GM18520 (cell line): Measurements from ENCODE around the gene RAB11FIP4.

Experiments used
- ATAC-seq: cut with Tn5 transposase; IDR thresholded peaks from one replicate; pipeline ENCODE4 v1.9.1; 2021; ENCODE audit not compliant: unreplicated experiment

RAB11FIP4 gene

GRCh38 chr17:31561469-31562375 is 170.2 kb downstream of the RAB11FIP4 start:
- ATAC-seq, result no peak

- ATAC-seq, result no peak
Measured at GRCh38 chr17:31562376-31562840, 170.9 kb downstream of the RAB11FIP4 start.

DNA sequence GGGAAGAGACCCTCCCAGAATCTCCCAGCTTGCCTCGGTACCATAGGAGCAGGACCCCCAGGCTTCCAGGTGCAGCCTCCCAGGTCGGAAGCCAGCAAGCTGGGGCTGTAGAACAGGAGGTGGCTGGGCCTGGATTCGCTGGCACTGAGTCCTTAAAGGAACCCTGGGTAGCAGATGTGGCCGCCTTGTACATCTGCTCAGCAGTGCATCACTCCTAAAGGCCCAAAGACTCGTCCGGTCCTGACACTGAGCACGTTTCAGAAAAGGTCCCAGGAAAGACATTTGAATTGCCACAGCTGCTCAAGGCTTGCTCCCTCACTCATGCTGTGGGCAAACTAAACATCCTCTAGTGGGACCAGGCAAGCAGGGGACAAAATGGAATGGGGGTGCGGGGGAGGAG is 172.8 kb downstream of the RAB11FIP4 start:
- ATAC-seq, result no peak

- no peak for ATAC-seq
Measured at GRCh38 chr17:31564883-31565301, 173.4 kb downstream of the RAB11FIP4 start.

- ATAC-seq, result no peak
Measured at GRCh38 chr17:31565652-31566051, 174.2 kb downstream of the RAB11FIP4 start.

DNA sequence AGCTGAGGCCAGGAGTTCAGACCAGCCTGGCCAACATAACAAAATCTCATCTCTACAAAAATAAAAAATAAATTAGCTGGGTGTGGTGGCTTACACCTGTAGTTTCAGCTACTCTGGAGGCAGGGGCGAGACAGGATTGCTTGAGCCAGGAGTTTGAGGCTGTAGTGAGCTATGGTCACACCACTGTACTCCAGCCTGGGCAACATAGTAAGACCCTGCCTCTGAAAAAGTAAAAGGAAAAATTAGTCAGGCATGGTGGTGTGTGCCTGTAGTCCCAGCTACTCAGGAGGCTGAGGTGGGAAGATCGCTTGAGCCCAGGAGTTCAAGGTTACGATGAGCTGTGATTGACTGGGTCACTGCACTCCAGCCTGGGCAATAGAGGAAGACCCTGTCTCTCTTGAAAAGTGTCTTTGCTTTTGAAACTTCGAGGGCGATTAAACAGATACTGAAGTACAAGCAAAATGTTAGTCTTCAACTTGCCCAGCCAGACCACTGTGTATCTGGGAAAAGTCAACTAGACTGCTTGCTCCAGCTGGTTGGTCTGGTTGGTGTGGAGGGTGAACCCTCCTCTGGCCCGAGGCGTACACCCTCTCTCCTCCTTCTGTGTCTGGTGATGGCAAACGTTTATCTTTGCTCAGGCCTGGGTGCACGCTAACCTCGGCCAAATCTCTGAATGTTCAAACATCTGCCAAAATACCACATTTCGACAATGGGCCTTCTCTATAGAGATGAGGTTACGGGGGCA is 174.9 kb downstream of the RAB11FIP4 start:
- ATAC-seq, result no peak

DNA sequence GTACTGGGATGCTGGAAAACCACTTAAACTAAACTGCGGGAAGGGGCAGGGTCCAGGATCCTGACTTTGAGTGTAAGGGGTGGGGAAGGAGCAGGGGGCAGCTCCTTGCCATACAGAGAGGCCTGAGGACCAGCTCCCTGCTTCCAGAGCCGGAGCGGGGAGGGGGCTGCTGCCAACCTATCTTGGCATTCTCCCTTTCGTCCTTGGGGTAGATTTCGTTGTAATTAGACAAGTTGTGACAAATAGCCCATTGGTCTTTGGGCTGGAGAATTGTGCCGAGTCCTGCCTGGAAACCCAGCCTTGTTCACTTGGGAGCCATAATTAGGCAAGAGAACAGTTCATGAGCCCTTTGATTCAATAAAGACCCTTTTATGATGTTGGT is 175.5 kb downstream of the RAB11FIP4 start:
- ATAC-seq, result no peak

GRCh38 chr17:31568121-31568520 is 176.6 kb downstream of the RAB11FIP4 start:
- no peak for ATAC-seq

DNA sequence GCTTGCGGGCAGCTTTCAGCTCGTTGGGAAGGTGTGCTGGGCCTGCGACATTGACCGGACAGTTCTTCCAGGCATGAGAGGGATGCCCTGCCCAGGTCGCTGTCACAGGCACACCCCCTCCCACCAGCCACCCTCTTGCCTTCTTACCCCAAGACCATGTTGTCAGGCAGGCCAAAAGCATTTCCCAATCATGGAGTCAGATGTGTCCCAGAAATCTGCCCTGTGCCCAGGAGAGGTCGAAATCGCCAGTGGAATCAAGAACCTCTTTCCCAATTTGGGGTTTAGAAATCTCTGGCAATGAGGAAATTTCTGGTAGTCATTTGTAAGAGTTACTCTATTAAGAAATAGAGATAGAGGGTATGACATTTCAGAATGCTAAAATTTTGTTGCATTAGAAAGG is 177.1 kb downstream of the RAB11FIP4 start:
- ATAC-seq, result no peak

DNA sequence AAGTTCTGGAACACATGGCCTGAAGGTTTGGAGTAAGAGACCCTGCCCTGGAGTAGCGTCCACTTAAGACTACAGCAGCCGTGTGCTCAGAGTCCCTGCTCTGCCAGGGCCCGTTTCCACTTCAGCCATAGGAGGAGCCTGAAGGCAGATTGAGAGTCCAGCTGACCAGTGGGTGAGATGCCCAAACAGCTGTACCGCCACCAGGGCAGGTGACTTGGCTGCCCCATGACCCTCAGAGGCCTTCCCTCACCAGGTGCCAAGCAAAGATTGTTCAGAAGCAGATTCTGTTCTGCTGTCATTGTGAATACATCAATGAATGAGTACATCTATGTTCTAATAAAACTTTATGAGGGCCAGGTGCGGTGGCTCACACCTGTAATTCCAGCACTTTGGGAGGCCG is 178.8 kb downstream of the RAB11FIP4 start:
- ATAC-seq, result no peak

DNA sequence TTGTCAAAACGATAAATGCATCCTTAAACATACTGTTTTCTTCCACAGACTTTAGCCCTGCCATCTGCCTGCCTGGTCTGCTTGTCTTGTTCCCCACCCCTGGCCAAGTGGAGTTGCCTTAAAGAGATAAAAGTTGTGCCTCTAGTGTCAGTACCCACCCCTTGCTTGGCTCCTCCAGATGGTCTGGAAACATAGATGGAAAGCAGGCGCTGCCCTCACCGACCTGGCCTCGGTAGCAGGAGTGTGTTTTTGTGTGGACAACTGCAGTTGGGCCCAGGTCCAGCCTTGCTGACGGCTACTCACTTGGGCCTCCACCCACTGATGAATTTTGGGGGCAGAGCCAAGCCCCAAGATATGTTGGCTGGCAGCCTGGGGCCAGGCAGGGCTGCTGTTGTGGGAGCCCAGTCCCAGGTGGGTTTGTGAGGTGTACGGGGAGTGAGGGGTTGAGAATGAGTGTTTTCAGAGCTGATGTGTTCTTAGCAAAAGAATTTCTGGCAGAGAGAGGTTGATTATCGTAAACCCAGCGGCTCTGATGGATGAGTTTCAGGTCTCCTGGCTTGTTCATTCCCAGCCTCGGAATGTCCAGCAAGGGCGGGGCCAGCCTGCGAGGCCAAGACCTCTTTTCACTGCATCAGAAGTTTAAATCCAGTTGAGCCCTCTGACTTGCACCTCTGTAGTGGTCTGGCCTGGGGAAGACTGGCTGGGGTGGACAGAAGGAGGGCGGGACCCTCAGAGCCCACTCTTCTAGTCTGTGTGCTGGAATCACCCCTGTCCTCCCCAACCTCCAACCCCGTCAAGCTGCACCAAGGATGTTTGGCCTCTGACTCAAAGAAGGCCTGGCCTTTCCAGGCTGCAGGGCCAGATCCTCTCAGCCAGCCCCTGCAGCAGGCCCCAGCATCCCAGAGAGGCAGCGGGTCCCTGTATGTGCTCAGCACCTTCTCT is 179.7 kb downstream of the RAB11FIP4 start:
- no peak for ATAC-seq

- ATAC-seq, result no peak
Measured at GRCh38 chr17:31572341-31572740, 180.9 kb downstream of the RAB11FIP4 start.

DNA sequence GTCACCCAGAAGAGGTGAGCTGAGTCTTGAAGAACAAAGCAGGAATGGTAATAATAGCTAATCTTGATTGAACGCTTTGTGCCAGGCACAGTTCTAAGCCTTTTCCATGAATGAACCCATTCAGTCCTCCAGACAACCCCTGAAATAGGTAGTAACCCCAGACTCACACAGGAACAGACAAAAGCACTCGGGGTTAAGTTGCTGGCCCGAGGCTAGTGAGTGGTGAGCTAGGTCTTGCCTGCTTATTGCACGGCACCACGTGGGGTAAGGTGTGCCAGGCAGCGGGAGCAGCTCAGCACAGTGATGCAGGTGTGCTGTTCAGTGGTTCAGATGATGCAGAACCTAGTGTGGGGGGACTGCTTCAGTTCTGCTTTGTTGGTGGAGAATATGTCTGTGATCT is 181.6 kb downstream of the RAB11FIP4 start:
- ATAC-seq, result no peak

- ATAC-seq, result no peak
Measured at GRCh38 chr17:31573861-31574260, 182.4 kb downstream of the RAB11FIP4 start.

GRCh38 chr17:31574458-31574857 is 183.0 kb downstream of the RAB11FIP4 start:
- ATAC-seq, result no peak

- ATAC-seq, result no peak
Measured at GRCh38 chr17:31575043-31575442, 183.6 kb downstream of the RAB11FIP4 start.

GRCh38 chr17:31579265-31579664 is 187.8 kb downstream of the RAB11FIP4 start:
- no peak for ATAC-seq

GRCh38 chr17:31580316-31580705 is 188.8 kb downstream of the RAB11FIP4 start:
- ATAC-seq, result no peak

GRCh38 chr17:31580706-31581490 is 189.4 kb downstream of the RAB11FIP4 start:
- no peak for ATAC-seq

- ATAC-seq, result no peak
Measured at GRCh38 chr17:31581491-31581890, 190.0 kb downstream of the RAB11FIP4 start.
